CD4-positive, alpha-beta T cell (primary cell): ENCODE results near the gene PIGU. TPM values are rescaled to one million over a fixed set of nuclear protein-coding genes. Genes with fewer than 3 reads are reported as not detected.
"Not testable (repeated sequence)": the region's sequence is repeated elsewhere in the genome, so short reads cannot be mapped to it uniquely, and the experiment has no call there.

ENCODE experiments used
- ATAC-seq: fragments of 200-7000 bp; cut with Tn5 transposase; one replicate; pipeline ENCODE4 v1.10.0; 2022; ENCODE audit warnings: mild to moderate bottlenecking; ENCODE audit not compliant: poor library complexity
- CTCF ChIA-PET: fragments of 350-600 bp; sonication (Branson Sonifier 250); formaldehyde crosslinking; loops from one replicate; lab custom pipeline; 2021; ENCODE audit warnings: antibody characterized with exemption, inconsistent platforms; lab: Charles Lee
- POLR2A ChIA-PET: fragments of 350-600 bp; sonication (Branson Sonifier 250); formaldehyde crosslinking; loops from one replicate; lab custom pipeline; 2021; ENCODE audit warnings: antibody characterized with exemption, inconsistent platforms; lab: Charles Lee
- DNase-seq, 14 experiments: peaks; one replicate each; pipeline ENCODE4 v3.0.0-alpha.2; 2013 to 2020; ENCODE audit warnings: mixed read lengths in 2 of 14
- H3K27ac ChIP-seq, 2 donors: one replicate each; pipeline versions ENCODE4 v1.5.1 to v1.7.0; 2013; ENCODE audit warnings: low read length in 2 of 2, low read depth in 1 of 2, mild to moderate bottlenecking in 1 of 2
- H3K27me3 ChIP-seq, 2 experiments: 1 replicate in 1 of 2; 2 replicates in 1 of 2; pipeline versions ENCODE4 v1.6.1 to v1.7.0; 2013; ENCODE audit warnings: low read length in 2 of 2, control low read depth in 1 of 2, mild to moderate bottlenecking in 1 of 2, moderate library complexity in 1 of 2; ENCODE audit not compliant: insufficient read depth in 2 of 2, control insufficient read depth in 1 of 2
- H3K36me3 ChIP-seq: one replicate; pipeline ENCODE4 v1.6.1; 2013; ENCODE audit warnings: low read length, control low read depth; ENCODE audit not compliant: insufficient read depth
- H3K4me1 ChIP-seq: one replicate; pipeline ENCODE4 v1.6.1; 2013; ENCODE audit warnings: low read length, control low read depth; ENCODE audit not compliant: insufficient read depth
- H3K4me3 ChIP-seq: one replicate; pipeline ENCODE4 v1.5.1; 2013; ENCODE audit warnings: mild to moderate bottlenecking, low read length, moderate library complexity
- H3K9me3 ChIP-seq, 2 experiments: 1 replicate in 1 of 2; 2 replicates in 1 of 2; pipeline versions ENCODE4 v1.6.1 to v1.7.0; 2013; ENCODE audit warnings: low read length in 2 of 2, mild to moderate bottlenecking in 2 of 2, control low read depth in 1 of 2, moderate library complexity in 1 of 2; ENCODE audit not compliant: control insufficient read depth in 1 of 2, insufficient read depth in 1 of 2
- H3K27ac Mint-ChIP-seq: one replicate; pipeline ENCODE4 v1.8.0; 2020; ENCODE audit warnings: mixed read lengths
- H3K27me3 Mint-ChIP-seq: one replicate; pipeline ENCODE4 v1.8.0; 2021; ENCODE audit warnings: mixed read lengths
- H3K36me3 Mint-ChIP-seq: one replicate; pipeline ENCODE4 v1.8.0; 2021; ENCODE audit warnings: low read depth, mixed read lengths
- H3K4me1 Mint-ChIP-seq: one replicate; pipeline ENCODE4 v1.8.0; 2021; ENCODE audit warnings: low read depth, mixed read lengths
- H3K4me3 Mint-ChIP-seq: one replicate; pipeline ENCODE4 v1.8.0; 2020; ENCODE audit warnings: mild to moderate bottlenecking, mixed read lengths
- H3K9me3 Mint-ChIP-seq: one replicate; pipeline ENCODE4 v1.8.0; 2020; ENCODE audit warnings: mixed read lengths
- CTCF ChIP-seq: fragments of 200-600 bp; IDR thresholded peaks from one replicate; pipeline ENCODE4 v1.8.0; 2022; ENCODE audit warnings: antibody characterized with exemption, mild to moderate bottlenecking
- intact Hi-C, 2 experiments: fragments of 100-400 bp; cut with DNase I in 1 of 2; cut with micrococcal nuclease in 1 of 2; formaldehyde crosslinking; loops; one replicate each; pipeline versions ENCODE4 v1.15.1 to v1.9.0; 2023 to 2025; cut with DNase I, micrococcal nuclease
- total RNA-seq, 174 experiments: library from RNA in 2 of 174; stranded (reverse) in 2 of 174; gene quantifications; one replicate each; pipeline ENCODE4 v1.2.3 and lab custom pipeline; 2021 to 2026

Gene PIGU
- total RNA-seq, 2 experiments from 2014 or later: 4.6 to 5.5 TPM

- Histone ChIP-seq H3K4me1 (no peaks in the 10 kb centered on the region), H3K9me3 (no peaks in the 10 kb centered on the region), H3K27ac (no peak overlapping the region), H3K36me3 (peaks cover 33% of the 10 kb centered on the region), H3K27me3 (no peaks in the 10 kb centered on the region), H3K4me3 (no peak overlapping the region)
- ChIA-PET POLR2A (interaction anchor here (1.0 kb wide), 1 partner anchor 43 kb away, joined by 3 read pairs; the partner anchor contains the start of gene PIGU), CTCF (interaction anchor here (0.5 to 0.9 kb wide), 2 partner anchors 10 to 414 kb away, joined by 3 read pairs; no protein-coding TSS in a partner anchor)
- intact Hi-C loops: no loop called here
- DNase-seq (no peak), ATAC-seq (no peak)
- Mint-ChIP-seq H3K27me3 (no peaks in the 10 kb centered on the region), H3K27ac (no peak overlapping the region), H3K9me3 (no peaks in the 10 kb centered on the region), H3K36me3 (peaks cover 60% of the 10 kb centered on the region), H3K4me1 (no peaks in the 10 kb centered on the region), H3K4me3 (no peak overlapping the region)
- TF ChIP-seq CTCF: no peak
Measured at GRCh38 chr20:34720266-34720665, 43.4 kb upstream of the PIGU start.

- H3K9me3 ChIP-seq, H3K9me3 Mint-ChIP-seq, H3K4me3 ChIP-seq, H3K4me1 ChIP-seq, H3K4me3 Mint-ChIP-seq, H3K27ac ChIP-seq, H3K4me1 Mint-ChIP-seq, intact Hi-C loops, H3K27ac Mint-ChIP-seq, H3K27me3 Mint-ChIP-seq, DNase-seq, ATAC-seq, H3K27me3 ChIP-seq: not testable (repeated sequence)
- ChIA-PET CTCF (interaction anchor here (0.6 to 0.9 kb wide), 2 partner anchors 9 to 49 kb away, joined by 3 read pairs; no protein-coding TSS in a partner anchor), POLR2A (interaction anchor here (1.0 kb wide), 1 partner anchor 43 kb away, joined by 3 read pairs; the partner anchor contains the start of gene PIGU)
- peaks cover 39% of the 10 kb centered on the region for H3K36me3 ChIP-seq
- peaks cover 63% of the 10 kb centered on the region for H3K36me3 Mint-ChIP-seq
Measured at GRCh38 chr20:34719242-34720017, 42.5 kb upstream of the PIGU start.

- Mint-ChIP-seq H3K4me1 (no peaks in the 10 kb centered on the region), H3K36me3 (peaks cover 54% of the 10 kb centered on the region), H3K27ac (no peak overlapping the region), H3K9me3 (no peaks in the 10 kb centered on the region), H3K27me3 (no peaks in the 10 kb centered on the region), H3K4me3 (no peak overlapping the region)
- intact Hi-C loops: no loop called here
- CTCF ChIA-PET: no interaction called here
- TF ChIP-seq CTCF: no peak
- H3K4me3 ChIP-seq: no peak overlapping the region
- POLR2A ChIA-PET: no interaction called here
- no peak overlapping the region for H3K27ac ChIP-seq
- H3K27me3 ChIP-seq: no peaks in the 10 kb centered on the region
- no peak for DNase-seq
- H3K36me3 ChIP-seq: peaks cover 29% of the 10 kb centered on the region
- H3K9me3 ChIP-seq: no peaks in the 10 kb centered on the region
- no peaks in the 10 kb centered on the region for H3K4me1 ChIP-seq
- ATAC-seq: no peak
Measured at GRCh38 chr20:34717230-34718095, 40.6 kb upstream of the PIGU start.
